GM19239 (cell line): ENCODE data around the gene SLC7A5.
"Not testable (repeated sequence)": the region's sequence is repeated elsewhere in the genome, so short reads cannot be mapped to it uniquely, and the experiment has no call there.

Source experiments
- DNase-seq: peaks from one replicate; pipeline ENCODE4 v3.0.0; 2011; ENCODE audit warnings: low spot score; ENCODE audit not compliant: insufficient read length
- FAIRE-seq: peaks from 2 replicates; lab custom pipeline; 2011; peaks lifted over from hg19 to GRCh38; lab: Jason Lieb, UNC

Gene SLC7A5

GRCh38 chr16:87836844-87837581 is 32.3 kb downstream of the SLC7A5 start:
- FAIRE-seq: no peak
- DNase-seq: no peak

DNA sequence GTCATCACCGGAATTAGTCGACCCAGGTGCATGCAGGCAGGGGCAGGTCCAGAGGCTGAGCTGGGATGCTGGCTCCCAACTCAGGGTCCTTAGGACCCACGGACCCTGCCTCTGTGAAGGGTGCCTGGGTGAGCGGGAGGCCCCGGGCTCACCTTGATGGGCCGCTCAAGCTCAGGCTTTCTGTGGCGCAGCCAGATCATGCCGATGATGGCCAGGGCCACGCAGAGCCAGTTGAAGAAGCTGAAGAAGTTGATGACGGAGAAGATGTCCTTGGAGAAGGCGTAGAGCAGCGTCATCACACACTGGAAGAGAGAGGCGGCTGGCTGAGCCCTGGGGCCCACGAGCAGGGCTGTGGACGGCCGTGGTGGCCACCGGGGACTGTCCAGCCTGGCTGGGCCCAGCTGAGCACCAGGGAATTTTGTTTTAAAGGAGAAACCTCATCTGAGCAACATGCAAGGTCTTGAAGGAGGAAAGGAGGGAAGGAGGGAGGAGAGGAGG is 32.9 kb downstream of the SLC7A5 start:
- DNase-seq: no peak
- no peak for FAIRE-seq

- no peak for FAIRE-seq
- no peak for DNase-seq
These were observed 33.4 kb downstream of the SLC7A5 start for GRCh38 chr16:87835882-87836331.

DNA sequence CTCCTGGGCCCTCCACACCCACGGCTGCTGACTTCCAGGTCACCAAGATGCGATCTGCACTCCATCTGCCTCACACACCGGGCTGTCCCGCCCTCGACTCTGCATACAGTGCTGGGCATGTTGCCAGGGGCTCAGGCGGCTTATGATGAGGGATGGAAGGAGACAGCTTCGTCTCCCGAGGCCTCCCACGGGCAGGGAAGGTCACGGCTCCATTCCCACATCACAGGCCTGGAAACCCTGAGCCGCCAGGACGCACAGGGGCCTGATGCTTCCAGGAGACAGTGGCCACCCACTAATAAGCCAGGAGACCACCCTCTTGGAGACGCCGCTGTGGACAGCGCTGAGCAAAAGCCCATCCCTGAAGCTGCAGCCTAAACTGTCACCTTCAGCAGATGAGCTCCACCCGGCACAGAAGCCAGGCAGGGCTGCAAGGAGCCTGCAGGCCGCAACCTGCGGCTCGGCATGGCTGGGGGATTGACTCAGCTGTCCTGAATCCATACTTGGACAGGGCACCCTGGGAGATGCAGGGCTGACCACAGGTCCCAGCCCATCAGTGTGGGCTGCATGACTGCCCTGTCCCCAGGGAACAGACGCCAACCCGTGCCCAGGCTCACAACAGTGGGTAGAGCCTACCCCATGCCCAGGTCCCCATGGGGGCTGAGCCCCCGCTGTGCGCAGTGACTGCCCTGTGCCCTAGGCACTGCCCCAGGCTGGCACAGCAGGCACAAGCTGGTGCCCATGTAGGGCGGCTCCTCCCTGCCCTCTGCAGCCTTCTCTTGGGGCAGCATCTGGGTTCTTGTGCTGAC is 34.4 kb downstream of the SLC7A5 start:
- no peak for DNase-seq
- FAIRE-seq: no peak

GRCh38 chr16:87834005-87834667 is 35.2 kb downstream of the SLC7A5 start:
- FAIRE-seq: no peak
- no peak for DNase-seq

DNA sequence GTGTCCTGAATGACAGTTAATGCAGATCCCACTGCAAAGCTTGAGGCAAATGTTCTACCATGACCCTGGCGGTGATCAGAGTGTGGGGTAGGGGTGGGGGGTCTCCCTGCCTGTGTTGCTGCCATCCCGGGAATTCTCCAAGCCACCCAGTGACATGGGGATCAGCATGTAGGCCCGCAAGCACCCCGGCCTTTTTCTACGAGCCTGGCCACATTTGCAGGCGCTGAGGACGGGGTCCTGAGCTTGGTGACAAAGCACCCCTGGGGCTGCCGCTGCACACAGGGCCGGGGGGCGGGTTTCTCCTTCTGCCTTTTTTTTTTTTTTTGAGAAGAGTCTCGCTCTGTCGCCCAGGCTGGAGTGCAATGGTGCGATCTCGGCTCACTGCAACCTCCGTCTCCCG is 35.8 kb downstream of the SLC7A5 start:
- FAIRE-seq (no peak), DNase-seq (no peak)

DNA sequence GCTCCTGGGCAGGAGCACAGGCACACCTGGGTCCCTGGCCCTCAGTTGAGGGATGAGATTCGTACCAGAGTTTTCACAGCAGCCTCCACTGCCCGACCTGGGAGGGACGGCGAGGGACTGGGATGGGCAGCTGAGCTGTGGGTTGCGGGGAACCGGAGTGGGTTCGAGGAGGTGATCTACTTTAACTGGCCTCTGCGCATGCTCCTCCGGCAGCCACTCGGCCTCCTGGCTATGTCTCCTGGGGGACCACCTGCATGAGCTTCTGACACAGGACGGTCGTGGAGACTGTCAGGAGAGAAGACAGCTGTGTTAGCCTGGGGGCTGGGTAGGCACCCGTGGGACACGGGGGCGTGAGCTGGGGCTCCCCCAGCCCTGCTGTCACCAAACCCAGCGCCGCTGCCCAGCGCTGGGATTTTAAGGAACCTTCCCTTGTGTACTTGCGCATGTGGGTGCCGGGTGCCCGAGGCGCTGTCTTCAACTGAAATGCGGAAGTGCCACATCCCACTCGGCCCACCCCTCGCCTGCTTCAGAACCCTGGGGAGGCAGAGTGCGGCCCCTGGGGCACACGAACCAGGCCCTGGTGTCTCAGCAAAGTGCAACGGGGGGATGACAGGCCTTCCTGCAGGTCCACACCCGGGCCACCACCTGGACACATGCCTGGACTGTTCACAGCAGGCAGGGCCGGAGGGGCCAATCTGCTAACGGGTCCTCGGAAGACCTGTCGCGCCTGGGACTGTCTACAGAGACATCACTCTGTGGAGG is 36.4 kb downstream of the SLC7A5 start:
- no peak for FAIRE-seq
- no peak for DNase-seq

DNA sequence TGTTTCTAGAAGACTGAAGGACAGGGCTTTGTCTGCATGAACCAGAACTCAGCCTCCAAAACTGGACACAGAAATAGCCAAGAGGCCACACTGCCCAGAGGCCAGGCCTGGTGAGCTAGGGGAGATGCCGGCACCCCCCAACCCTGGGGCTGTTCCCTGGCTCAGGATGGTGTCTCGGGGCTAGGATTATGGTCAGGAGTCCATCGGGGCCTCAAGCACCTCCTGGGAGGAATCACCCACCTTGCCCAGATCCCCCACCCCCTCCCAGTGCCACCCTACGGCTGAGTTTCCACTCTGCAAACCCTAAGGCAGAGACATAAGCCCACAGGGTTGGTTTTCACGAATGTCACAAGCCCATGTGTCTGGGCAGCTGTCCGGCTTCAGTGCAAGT is 37.2 kb downstream of the SLC7A5 start:
- FAIRE-seq: no peak

DNA sequence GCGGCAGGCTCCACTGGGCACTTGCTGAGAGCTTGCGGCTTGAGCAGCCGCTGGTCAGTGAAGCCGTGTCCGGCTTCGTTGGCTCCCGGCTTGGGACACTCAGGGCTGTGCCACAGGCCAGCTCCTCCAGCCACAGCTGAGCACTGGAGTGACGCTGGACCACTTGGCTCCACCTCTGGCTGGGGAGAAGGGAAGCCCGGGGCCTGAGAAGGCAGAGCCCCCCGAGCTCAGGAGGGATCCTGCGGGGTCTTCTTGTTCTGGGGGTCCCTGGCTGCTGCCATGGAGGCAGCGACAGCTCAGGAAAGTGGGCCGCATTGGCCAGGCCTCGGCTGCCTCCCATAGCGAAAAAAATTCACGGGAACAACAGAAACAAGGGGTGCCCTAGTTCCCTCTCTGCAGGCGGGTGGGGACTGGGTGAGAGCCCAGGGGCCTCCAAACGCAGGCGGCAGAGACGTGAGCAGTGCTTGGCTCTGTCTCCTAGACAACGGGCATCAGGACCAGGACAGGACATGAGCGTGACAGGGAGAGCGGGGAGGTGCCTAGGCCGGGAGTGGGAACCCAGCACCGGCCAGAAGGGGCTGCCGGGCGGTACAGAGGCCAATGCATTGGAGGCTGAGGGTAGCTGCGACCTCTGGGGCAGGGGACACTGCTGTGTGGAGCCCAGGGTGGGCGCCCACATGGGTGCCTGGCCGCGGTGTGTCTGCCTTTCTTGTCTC is 37.7 kb downstream of the SLC7A5 start:
- FAIRE-seq: no peak
- DNase-seq: no peak

More for the DNA sequence above, 37.2 kb downstream of the SLC7A5 start:
- no peak for DNase-seq

DNA sequence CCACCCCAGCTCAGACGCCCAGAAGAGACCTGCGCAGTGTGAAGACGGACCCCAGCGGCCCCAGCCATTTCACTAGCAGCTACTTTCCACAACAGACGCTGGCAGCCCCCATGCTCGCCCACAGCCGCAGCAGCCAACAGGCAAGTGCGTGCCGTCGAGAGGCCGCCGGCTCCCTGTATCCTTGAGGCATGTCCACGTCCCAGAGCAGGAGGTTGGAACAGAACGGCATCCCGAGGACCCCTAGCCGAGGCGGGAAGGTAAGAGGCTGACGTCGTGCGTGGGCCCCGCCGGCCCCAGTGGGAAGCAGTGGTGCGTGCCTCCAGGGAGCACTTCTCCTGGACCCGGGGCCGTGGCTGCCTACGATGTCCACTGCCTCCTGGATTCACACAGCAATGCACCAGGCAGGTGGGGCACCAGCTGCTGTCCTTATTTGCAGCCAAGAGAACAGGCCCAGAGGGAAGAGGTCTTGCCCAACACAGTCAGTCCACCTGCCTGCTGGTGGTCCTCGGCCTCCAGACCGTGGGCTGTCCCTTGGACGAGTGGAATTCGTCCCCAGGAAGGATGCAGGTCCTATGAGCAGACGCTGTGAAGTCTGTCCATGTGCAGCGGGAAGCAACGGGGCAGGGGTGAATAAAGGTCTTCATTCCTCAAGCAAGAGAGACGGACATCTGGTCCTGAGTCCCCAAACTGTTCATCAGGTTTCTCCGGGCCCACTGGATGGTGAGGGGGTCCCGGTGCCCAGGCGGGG is 38.5 kb downstream of the SLC7A5 start:
- FAIRE-seq (no peak), DNase-seq (no peak)

DNA sequence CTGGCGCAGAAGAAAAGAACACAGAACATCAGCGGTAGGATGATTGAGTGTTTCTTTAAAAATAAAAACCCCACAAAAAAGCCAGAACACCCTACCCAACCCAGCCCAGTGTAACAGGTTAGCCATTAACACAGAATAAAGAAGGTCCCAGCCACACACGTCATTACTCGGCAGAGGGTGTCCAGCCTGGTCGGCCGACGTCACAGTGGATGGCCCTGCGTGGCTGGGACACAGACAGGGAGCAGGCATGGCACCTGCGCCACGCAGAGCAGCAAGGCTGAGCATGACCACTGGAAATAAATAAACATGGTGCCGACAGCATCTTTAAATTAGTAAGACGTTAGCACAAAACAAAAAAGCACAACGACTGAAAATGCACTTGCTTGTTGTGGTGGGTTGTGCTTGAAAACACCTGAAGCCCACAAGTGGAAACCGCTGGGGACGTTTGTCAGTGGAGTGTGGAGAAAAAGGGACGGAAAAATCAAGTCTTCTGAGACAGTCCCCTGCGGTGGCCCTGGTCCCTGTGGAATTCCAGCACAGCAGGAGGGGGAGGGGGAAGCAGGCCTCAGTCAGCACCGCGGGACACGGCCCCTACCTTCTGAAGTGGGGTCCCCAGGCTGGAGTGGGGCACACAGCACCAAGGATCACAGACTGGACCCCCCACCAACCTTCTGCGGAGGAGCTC is 39.2 kb downstream of the SLC7A5 start:
- no peak for FAIRE-seq

GRCh38 chr16:87829622-87829980 is 39.7 kb downstream of the SLC7A5 start:
- FAIRE-seq: no peak
- no peak for DNase-seq

More for the DNA sequence above, 39.2 kb downstream of the SLC7A5 start:
- no peak for DNase-seq

DNA sequence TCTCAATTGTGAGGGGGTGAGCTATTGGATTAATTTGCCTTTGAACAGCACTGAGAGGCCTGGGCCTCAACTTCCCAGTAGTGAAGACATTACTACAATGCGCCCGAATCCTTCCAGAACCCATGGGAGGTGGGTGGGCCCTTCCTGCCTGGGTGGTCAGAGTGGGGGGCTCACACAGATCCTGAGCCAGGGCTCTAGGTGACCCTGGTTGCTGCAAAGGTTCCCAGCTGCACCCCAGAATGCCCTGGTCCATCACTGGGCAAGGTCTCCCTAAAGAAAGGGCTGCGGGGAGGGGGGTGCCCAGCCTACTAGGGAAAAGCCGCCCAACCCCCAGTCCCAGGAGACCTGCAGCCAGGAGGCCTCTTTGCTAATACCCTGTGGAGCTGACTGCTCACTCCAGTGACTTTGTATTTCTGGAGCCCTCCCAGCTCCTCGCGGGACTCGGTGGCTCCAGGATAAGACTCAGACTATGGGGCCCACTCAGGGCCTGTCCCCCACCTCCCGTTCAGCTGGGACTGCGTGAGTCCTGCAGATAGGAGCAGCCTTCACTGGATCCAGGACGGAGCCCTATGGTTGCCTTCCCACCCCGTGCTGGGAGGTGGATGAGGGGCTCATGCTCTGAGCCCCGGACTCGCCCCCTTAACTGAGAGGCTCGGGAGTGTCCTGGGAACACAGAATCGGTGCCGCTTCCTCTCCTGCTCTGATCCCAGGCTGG is 40.2 kb downstream of the SLC7A5 start:
- DNase-seq (no peak), FAIRE-seq (no peak)

DNA sequence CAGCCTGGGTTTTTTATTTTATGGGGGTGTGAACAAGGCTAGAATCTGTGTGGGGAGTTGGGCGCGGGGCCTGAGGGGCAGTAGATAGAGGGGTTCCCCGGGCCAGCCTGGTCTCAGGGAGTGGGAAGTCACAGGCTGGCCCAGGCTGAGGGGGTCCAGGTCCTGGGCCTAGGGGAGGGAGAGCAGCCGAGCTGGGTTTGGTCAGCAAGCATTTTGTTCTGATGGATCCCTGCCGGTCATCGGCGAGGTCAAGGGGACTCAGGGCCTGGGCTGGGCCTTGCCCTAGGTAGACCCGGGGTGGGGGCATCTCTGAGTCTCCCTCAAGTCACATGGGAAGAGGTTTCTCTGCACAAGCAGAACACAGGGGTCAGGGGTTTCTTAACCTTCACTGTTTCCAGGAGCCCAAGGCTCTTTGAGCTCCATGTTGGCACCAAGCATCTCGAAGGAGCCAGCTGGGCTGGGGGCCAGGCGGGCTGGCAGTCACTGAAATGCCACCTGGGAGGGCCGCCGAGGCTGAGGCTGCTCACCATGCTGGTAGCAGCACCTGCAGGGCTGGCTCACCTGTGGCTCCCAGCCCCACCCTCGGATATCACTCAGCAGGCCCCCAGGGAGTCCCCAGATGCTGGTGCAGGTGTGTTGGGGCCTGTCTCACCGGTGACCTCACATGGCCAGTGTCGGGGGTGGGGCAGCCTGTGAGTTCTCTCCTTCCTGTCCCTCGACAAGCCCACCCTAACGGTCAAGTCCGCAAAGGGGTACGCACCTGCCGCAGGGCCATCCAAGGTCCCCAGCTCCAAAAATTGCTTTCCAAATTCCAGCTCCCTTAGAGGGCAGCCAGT is 41.0 kb downstream of the SLC7A5 start:
- FAIRE-seq (no peak), DNase-seq (no peak)

- not testable (repeated sequence) for DNase-seq, FAIRE-seq
These were observed 41.8 kb downstream of the SLC7A5 start for GRCh38 chr16:87827588-87827915.

DNA sequence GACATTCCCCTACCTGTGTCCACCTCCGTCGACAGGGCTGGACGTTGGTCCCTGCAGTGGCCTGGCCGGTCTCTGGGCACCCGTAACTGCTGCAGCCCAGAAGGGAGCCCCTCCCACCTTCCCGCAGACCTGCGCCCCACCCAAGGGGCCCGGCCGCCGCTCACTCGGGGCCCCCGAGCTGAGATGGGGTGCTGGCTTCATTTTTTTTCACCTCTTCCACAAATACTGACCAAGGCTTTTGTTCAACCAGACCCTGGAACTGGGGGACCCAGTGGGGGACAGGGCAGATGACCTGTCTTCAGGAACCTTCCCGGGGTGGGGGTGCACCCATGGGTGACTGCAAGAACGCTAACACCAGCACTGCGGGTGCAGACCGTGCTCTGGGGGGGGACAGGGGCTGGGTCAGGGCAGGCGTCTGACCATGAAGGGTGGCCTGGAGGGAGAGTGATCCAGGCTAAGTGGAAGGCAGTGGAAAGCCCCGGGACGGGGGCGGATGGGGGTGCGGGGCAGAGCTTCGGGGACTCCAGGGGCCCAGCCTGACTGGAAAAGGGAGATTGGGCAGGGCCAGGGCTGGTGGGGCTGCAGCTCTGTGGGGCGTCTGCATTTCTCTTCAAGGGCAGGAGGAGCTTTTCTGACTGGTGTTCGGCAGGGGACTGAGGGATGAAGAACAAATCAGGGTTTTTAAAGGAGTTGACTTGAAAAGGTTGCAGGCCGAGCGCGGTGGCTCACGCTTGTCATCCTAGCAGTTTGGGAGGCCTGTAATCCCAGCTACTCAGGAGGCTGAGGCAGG is 42.3 kb downstream of the SLC7A5 start:
- FAIRE-seq: no peak
- DNase-seq: no peak
